GM18498 (cell line): Measurements from ENCODE around the gene AJAP1.
"Not testable (repeated sequence)": the region's sequence is repeated elsewhere in the genome, so short reads cannot be mapped to it uniquely, and the experiment has no call there.

Experiments used
- ATAC-seq: cut with Tn5 transposase; IDR thresholded peaks from one replicate; pipeline ENCODE4 v1.9.1; 2021; ENCODE audit warnings: mild to moderate bottlenecking, moderate library complexity; ENCODE audit not compliant: unreplicated experiment

Gene AJAP1

DNA sequence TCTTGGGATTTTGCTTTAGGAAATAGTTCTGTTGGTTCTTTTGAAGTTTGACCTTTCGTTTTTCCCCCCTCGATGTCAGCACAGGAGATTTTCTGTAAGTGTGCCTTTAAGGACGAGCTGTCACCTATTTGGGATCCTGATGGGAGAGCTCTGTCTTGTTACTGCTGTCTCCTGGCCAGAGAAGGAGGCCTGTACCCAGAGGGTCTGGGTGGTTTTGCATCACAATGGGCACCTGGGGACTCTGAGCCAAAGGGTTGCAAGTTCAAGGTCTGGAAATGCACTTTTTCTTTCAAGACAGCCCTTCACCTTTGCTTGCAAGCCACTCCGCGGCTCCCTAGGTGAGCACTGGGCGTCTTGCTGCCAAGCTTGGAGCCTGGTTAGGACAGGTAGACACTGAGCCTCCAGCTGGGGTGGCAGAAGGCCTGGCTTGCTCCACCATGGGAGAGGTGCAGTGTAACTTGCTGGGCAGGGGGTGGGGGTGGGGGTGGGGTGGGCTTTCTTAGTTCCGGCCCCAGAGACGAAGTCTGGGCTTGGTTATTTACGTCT lies 2.9 kb downstream of the AJAP1 start:
- no peak for ATAC-seq

DNA sequence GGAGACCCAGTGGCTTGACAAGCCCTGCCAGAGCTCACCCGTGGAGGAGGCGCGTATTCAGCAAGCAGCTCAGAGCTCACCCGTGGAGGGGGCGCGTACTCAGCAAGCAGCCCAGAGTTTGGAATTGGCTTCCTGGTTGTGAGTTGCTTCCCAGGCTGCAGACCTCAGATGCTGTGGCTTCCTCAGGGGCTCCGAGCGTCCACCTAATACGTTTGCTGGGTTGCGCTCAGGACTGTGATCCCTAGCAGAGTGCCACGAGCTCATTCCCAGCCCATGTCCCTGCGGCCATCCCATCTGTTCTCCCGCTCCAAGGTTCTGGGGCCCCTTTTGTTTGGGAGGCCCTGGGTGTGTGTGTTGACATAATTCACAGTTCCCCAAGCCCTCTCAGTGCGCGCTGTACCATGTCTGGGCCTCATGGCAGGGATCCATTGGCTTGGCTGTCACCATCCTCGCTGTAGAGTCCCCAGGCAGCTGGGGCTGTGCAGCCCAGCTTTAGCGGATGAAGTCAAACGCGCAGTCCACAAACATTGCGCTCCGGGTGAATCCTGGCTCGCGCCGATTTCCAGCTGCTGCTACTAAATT lies 3.6 kb downstream of the AJAP1 start:
- no peak for ATAC-seq

DNA sequence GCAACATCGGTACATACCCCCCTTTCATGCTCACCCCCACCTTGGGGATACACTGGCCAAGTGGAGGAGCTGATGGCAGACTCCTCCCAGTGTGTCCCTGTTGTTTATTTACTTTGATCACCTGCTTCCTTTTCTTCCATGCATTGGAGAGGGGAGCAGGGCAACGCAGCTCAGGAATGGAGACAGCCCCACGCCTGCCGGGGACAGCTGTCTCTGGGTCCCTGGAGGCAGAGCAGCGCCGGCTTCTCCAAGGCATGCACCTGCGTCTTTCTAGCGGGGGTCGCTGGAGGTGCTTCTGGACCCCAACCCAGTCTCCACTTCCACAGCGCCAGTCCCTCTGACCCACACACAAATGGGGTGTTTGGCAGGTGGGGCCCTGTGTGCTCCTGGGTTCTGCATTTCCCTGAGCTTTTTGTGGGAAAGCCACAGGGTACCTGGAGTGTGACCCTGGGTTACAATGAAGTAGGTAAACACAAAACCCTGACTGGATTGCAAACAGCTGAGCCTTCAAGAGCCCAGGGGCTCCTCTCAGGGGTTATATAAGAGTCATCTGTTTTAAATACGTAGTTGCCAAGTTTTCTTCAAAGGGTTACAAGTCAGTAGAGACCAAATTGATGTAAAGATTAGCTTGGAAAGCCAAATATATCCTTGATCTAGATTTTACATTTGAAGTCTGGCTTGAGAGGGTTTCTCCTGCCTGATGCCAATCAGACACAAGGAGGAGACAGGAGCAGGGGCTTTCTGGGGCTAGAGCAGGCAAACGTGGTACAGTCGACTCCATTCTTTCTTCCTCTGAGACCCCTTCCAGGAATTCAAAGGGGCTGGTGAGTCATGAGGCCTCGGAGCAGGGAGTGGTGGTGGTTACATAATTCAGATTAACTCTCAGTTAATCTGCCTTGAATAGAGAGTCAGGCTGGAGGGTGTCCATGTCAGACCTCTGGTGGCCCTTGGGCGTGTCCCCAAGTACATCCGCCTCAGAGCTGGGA lies 4.5 kb downstream of the AJAP1 start:
- ATAC-seq, result no peak

DNA sequence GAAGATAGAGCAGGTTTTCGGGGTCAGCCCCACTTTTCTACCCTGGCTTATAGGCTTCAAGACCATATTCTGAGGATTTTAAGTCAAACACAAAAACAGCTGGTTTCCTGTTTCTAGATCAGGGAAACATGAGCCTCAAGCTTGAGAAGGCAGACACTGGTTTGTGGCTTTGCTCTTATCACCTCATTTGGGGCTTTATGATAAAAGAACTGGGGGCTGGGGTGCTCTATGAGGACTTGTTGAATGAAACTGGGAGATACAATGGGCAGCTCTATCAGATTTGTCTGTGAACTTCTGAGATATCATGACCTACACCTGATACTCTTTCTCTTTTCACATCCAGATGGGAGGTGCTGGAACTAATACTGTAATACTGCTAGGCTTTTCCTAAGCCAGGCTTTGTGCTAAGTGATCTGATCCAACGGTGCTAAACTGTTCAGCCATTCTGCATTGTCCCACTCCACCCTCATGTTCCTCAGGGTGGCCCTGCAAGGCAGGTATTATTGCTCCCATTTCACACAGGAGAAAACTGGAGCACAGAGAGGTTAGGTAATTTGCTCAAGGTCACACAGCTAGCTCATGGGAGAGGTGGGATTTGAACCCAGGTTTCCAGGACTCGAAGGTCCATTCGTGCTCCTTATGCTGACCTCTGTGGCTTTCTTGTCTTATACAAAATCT lies 6.6 kb downstream of the AJAP1 start:
- no peak for ATAC-seq

DNA sequence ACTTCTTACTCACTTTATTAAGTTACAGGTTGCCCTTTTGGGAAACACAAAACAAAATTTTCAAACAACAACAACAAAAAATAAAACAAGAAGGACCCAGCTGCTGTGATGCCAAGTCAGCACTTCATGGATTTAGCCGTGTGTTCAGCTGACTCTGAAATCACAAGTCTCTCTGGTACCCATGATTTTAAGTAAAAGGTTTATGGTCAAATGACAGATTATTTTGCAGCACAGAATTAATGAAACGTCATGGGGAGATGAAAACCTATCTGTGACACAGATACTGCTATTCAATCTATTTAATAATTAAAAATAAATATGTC lies 7.1 kb downstream of the AJAP1 start:
- ATAC-seq, result no peak

DNA sequence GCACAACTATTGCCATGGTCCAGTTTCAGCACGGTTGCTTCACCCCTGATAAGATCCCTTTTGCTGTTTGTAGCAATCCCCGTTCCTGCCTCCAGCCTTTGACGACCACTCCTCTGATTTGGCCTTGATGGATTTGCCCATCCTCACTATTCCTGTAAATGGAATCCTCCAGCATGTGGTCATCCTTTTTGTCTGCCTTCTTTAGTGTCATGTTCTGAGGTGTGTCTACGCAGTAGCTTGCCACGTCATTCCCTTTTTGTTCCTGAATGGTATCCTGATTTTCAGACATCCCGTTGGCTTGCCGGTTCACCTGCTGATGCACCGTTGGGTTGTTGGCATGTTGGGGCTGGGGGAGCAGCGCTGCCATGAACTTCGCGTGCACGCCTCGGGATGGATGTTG lies 7.8 kb downstream of the AJAP1 start:
- no peak for ATAC-seq

DNA sequence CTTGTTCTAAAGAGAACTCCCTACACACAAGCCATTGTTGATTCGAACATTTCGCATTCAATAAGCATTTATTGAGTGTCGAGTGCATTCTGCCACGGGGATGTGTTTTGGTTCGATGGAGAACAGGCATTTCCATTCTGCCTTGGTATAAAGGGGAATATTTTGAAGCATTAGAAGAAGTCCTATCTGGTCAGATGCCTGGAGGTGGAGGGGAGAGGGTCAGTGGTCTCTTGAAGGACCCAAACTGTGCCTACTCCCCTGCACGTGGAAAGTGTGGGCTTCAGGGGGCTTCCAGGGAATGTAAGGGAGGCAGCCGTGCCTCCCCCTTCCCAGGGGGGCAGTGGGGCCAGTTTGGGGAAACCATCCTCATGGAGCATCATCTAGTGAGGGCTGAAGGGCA lies 8.3 kb downstream of the AJAP1 start:
- ATAC-seq, result no peak

DNA sequence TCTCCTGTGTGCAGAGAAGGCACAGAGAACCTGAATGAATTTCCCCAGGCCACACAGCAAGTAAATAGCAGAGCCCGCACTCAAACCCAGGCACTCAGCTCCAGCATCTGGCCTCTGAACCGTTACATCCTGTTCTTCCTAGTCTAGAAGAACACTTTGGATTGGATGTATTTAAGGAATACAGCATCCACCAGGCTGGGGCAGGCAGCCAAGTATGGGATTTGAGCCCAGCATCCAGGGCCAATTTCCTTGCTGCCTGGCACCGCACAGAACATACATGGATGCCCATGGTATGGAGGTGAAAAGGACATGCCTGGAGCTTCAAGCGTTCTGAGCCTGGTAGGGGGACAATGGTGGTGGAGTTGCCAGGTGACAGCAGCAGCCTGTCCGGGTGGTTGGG lies 9.7 kb downstream of the AJAP1 start:
- no peak for ATAC-seq

DNA sequence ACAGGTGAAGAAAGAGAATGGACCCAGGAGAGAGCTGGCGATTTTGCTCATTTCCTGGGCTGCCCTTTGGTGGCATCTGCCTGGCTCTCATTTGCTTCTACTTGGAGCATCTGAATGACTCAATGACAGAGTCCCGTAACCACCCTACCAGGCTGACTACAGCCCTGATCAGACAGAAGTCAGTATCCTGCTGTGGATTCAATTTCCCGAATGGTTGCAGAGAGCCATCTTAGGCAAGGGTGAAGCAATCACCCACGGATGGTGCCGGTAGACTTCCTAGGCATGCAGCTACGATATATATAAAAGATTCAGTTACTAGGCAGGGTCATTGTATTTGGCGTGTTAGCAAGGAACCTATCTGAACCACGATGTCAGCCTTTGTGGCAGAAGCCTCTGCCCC lies 10.2 kb downstream of the AJAP1 start:
- ATAC-seq, result no peak

DNA sequence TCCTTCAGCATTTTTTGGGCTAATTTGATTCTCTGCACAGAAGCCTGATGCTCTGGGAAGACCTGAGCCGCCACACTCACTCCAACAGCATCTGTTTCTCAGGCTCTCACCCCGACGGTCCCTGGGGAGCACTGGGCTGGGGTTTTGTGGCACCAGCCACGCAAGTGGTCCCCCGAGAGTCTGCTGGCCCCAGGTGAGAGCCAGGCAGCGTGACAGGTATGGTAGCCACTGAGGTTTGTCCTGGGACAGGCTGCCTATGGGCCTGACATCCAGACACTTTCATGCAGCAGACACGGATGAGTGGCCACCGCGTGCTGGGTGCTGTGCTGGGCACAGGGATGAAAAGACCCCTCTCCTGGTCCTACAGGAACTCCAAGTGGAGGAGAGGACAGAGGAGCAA lies 11.0 kb downstream of the AJAP1 start:
- no peak for ATAC-seq

DNA sequence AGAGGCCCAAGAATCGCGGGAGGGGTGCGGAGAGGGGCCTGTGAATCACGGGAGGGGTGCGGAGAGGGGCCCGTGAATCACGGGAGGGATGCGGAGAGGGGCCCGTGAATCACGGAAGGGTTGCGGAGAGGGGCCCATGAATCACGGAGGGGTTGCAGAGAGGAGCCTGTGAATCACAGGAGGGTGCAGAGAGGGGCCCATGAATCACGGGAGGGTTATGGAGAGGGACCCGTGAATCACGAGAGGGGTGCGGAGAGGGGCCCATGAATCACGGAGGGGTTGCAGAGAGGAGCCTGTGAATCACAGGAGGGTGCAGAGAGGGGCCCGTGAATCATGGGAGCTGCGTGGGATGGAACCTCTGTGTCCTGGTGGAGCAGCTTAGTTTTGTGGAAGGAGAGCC lies 12.3 kb downstream of the AJAP1 start:
- ATAC-seq, result not testable (repeated sequence)

DNA sequence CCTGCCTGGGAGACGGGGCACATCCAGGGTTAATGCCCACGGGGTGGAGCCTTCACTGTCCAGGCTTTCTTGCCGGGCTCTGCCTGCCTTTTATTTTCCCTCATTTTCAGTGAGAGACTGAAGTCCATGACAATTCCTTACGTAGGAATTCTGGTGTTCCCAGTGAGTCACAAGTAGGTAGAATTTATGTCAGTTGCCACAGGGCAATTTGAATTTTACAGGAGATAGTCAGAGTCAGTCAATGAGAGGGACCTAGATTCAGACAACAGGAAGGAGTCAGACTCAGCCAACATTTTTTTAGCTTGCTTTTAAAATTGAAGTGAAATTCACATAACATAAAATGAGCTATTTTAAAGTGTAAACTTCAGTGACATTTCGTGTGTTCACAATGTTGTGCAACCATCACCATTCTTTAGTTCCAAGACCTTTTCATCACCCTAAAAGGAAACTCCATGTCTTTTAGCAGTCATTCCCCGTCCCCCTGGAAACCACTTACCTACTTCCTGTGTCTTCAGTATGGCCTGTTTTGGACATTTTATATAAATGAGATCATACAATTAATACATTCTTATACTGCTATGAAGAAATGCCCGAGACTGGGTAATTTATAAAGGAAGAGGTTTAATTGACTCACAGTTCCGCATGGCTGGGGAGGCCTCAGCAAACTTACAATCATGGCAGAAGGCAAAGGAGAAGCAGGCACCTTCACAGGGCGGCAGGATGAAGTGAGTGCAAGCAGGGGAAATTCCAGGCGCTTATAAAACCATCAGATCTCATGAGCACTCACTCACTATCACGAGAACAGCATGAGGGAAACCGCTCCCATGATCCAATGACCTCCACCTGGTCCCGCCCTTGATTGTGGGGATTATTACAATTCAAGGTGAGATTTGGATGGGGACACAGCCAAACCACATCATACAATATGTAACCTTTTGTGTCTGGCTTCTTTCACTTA lies 14.6 kb downstream of the AJAP1 start:
- ATAC-seq, result no peak

DNA sequence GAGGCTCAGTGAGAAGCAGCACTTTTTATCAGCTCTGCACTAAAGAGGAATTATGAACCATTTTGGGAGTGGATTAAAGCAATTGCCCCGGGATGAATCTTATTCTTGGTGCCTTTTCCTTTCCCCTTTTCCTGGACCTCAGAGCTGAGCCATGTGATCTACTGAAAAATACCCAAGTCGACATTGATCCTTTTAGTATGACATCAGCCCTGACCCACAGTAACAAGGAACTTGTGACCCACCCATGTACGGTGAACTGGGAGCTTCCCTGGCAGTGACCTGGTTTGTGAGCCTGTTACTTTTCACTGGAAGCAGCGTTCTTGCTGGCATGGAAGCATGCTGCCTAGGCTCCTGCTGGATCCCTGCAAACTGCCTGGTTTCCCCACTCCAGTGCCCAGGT lies 15.9 kb downstream of the AJAP1 start:
- no peak for ATAC-seq

DNA sequence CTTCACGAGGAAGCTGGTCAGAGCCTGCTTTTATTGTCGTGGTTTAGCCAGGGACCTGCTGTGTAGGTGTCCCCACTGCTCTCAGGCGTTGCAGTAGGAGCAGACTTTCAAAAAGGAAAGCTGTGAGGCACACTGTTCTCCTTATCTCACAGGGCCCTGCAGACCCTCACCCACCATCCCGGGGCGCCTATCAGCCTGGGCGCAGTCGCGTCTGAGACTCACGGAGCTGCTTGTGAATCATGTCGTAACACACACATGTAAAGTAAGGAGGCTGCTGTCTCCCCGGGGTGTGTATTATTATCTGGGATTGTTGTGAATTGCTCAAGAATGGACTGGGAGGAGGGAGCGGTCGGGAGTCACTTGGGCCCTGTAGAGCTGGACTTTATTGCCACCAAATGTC lies 17.4 kb downstream of the AJAP1 start:
- ATAC-seq, result no peak

DNA sequence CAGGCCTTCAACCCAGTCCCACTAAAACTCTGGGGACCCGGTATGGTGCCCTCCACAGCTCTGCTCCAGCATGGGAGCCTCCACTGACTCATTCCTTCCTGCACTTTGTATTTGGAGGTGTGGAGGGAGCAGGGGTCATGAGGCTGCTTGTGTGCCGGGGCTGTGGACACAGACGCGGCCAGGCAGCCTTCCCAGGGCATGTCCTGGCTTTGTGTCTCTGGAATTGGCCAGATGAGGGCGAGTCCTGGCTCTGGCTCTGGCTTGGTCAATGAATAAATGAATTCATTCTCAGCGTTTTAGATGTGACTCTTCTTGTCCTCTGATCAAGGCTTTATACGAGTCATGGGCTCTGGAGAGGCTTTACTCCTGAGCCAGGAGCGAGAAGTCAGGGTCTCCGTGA lies 19.1 kb downstream of the AJAP1 start:
- ATAC-seq, result no peak

DNA sequence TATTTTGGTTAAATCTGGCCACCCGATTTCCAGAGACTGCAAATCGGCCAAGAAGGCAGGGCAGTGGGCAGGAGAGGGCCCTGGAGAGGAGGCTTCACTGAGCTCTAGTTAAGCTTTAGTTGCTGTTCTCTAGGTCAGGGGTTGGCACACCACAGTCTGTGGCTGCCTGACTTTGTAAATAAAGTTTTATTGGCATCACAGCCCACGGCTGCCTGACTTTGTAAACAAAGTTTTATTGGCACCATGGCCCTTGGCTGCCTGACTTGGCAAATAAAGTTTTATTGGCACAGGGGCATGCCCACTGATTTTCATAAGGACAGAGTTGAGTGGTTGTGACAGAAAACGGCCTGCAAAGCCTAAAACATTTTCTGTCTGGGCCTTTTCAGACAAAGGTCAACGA lies 19.7 kb downstream of the AJAP1 start:
- ATAC-seq, result no peak

DNA sequence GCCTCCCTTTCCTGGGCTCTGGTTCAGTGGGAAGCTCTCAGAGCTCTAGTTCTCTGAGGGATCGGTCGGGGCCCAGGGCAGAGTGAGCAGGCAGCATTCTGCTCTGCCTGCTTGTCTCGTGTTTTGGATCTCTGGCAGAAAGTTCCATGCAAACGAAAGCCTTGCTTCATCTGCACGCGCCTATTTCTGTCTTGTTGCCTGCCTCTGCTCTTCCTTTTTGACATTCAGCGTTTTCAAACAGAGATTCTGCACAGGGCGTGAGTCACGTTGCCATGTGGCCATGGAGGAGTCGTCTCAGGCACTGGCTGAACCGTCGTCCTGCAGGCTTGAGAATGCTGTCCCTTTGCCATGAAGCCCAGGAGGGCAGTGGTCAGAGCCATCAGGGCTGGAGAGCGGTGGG lies 20.3 kb downstream of the AJAP1 start:
- no peak for ATAC-seq

DNA sequence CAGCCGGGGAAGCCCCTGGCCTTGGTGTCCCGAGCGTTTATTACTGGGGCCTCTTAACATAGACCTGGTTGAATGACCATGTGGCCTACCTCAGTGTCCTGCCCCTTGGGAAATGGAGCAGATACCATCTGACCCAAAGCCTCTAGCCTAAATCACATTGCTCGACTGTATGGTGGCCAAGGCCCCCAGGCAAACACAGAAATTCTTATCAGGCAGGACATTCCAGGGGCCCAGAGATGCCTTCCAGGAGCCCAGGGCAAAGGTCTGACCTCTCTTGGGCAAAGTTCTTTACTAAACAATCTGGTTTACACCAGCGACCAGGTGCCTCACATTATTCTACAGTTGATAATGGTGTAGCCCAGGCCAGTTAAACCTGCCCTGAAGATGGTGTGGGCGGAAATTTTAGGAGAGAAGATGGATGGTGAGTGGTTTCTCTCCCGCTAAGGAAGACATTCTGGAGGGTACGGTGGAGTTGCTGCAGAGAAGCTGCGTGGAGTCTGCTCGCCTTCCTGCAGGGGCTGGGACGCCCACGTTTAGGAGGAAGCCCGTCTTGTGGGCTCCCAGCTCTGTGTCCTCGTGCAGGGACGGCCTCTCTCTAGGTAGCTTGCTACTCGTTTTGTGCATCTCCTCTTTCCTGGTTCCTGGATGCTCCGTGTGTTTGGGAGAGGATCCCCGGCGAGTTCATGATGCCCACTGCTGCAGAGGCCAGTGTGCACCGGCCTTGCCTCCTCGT lies 21.2 kb downstream of the AJAP1 start:
- no peak for ATAC-seq

DNA sequence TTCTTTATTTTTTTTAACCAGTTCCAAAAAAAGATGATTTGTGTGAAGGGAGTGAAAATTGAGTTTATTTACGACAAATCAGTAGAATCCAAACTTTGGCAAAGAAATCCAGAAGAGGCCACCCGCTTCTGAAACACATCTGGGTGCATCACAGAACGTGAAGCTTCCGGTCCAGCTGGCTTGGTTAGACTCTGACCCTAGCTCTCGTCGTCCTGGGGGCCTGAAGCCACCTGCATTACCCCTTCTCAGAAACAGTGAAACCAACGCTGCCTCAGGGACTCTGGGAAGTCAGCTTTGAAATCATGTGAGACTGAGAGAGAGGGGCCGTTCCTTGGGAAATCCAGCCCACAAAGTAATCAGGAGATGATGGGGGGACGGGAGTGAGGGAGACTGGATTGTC lies 21.8 kb downstream of the AJAP1 start:
- ATAC-seq, result no peak

DNA sequence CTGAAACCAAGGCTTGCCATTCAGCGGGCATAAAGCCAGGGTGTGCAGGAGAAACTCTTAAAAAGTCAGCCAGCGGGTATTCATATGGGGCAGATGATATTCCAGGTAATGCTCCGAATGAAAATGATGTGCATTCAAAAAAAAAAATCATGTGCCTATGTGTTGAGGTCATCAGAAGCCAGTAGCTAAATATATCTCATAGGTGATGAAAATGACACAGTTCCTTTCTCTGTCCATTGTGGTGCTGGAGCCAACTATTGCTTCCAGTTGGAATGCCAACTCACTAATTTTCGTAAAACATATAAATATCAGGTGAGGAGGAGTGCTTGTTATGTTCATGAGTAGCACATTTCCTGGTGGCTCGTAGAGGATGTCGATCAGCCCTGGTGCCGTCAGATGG lies 23.2 kb downstream of the AJAP1 start:
- ATAC-seq, result no peak
